Measurements from ENCODE around the gene TNFRSF14. TPM values are rescaled to one million over a fixed set of nuclear protein-coding genes. Genes with fewer than 3 reads are reported as not detected.

TNFRSF14 gene
- total and polyA plus RNA-seq, 2 of the 13 experiments (the other 11 are each of a cell fraction or from before 2014, with no cell fraction given): 11.9 to 49.9 TPM

GRCh38 chr1:2556678-2557481, 709 bp downstream of the TNFRSF14 start (continued):
- TF ChIP-seq TRIM22 (IDR thresholded peaks at IDR 0.05) (no peak), ZNF563 (CRISPR knock-in tag; IDR thresholded peaks at IDR 0.05) (peak; percentile 40; the same call in 1 of the 2 replicates), ZNF709 (CRISPR knock-in tag; IDR thresholded peaks at IDR 0.05) (no peak), ZNF383 (CRISPR knock-in tag; IDR thresholded peaks at IDR 0.05; ENCODE audit: borderline replicate concordance) (no peak), ZSCAN31 (CRISPR knock-in tag; IDR thresholded peaks at IDR 0.05; ENCODE audit: low read depth) (peak; percentile 52; the same call in 1 of the 2 replicates), KLF16 (CRISPR knock-in tag; IDR thresholded peaks at IDR 0.05) (no peak), PITX1 (CRISPR knock-in tag; IDR thresholded peaks at IDR 0.05) (no peak), SNAI1 (CRISPR knock-in tag; IDR thresholded peaks at IDR 0.05; ENCODE audit: borderline replicate concordance) (0 out of 2 replicates have a peak, but pooled peaks have one; percentile 30), ZNF446 (CRISPR knock-in tag; IDR thresholded peaks at IDR 0.05) (0 out of 2 replicates have a peak, but pooled peaks have one; percentile 24), ZNF747 (CRISPR knock-in tag; IDR thresholded peaks at IDR 0.05; ENCODE audit: borderline replicate concordance) (0 out of 2 replicates have a peak, but pooled peaks have one; percentile 59), CREB3 (CRISPR knock-in tag; IDR thresholded peaks at IDR 0.05) (no peak), ZNF235 (CRISPR knock-in tag; IDR thresholded peaks at IDR 0.05; ENCODE audit: borderline replicate concordance) (no peak), ARID4A (CRISPR knock-in tag; IDR thresholded peaks at IDR 0.05; ENCODE audit: borderline replicate concordance) (peak; percentile 59; the same call in 1 of the 2 replicates), CTCF (CRISPR knock-in tag; IDR thresholded peaks at IDR 0.05) (peak; percentile 48; the same call in 1 of the 2 replicates), SRSF4 (IDR thresholded peaks at IDR 0.05; ENCODE audit: low read depth, low read length, poor library complexity, severe bottlenecking) (no peak), ZNF124 (CRISPR knock-in tag; IDR thresholded peaks at IDR 0.05) (no peak), HNRNPH1 (optimal IDR thresholded peaks at IDR 0.05; ENCODE audit: low read depth, low read length) (no peak), KDM6A (CRISPR knock-in tag; IDR thresholded peaks at IDR 0.05; ENCODE audit: low read depth) (no peak), MIXL1 (CRISPR knock-in tag; IDR thresholded peaks at IDR 0.05) (no peak)

All from HepG2 (cell line).